ENCODE data around the gene ERCC4.

The ERCC4 gene

GRCh38 chr16:13919683-13920509 lies at the start of gene ERCC4 (continued):
- TF ChIP-seq ZBTB26 (tag by site-specific recombination; optimal IDR thresholded peaks at IDR 0.05): peak; percentile 73
- TF ChIP-seq ZNF23 (tag by site-specific recombination; IDR thresholded peaks at IDR 0.05; ENCODE audit: borderline replicate concordance): no peak
- no peak for TF ChIP-seq ZNF26 (tag by site-specific recombination; IDR thresholded peaks at IDR 0.05)
- TF ChIP-seq, protein P1, sequence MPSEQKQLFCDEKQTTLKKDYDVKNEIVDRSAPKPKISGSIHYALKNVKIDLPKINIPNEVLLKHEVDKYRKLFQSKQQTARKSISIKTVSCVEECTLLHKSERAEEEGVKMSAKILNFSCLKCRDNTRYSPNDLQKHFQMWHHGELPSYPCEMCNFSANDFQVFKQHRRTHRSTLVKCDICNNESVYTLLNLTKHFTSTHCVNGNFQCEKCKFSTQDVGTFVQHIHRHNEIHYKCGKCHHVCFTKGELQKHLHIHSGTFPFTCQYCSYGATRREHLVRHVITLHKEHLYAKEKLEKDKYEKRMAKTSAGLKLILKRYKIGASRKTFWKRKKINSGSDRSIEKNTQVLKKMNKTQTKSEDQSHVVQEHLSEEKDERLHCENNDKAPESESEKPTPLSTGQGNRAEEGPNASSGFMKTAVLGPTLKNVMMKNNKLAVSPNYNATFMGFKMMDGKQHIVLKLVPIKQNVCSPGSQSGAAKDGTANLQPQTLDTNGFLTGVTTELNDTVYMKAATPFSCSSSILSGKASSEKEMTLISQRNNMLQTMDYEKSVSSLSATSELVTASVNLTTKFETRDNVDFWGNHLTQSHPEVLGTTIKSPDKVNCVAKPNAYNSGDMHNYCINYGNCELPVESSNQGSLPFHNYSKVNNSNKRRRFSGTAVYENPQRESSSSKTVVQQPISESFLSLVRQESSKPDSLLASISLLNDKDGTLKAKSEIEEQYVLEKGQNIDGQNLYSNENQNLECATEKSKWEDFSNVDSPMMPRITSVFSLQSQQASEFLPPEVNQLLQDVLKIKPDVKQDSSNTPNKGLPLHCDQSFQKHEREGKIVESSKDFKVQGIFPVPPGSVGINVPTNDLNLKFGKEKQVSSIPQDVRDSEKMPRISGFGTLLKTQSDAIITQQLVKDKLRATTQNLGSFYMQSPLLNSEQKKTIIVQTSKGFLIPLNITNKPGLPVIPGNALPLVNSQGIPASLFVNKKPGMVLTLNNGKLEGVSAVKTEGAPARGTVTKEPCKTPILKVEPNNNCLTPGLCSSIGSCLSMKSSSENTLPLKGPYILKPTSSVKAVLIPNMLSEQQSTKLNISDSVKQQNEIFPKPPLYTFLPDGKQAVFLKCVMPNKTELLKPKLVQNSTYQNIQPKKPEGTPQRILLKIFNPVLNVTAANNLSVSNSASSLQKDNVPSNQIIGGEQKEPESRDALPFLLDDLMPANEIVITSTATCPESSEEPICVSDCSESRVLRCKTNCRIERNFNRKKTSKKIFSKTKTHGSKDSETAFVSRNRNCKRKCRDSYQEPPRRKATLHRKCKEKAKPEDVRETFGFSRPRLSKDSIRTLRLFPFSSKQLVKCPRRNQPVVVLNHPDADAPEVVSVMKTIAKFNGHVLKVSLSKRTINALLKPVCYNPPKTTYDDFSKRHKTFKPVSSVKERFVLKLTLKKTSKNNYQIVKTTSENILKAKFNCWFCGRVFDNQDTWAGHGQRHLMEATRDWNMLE (tag by site-specific recombination; conservative IDR thresholded peaks at IDR 0.05; ENCODE audit: low read depth): peak; percentile 74
- TF ChIP-seq KLF8 (tag by site-specific recombination; IDR thresholded peaks at IDR 0.05): no peak
- peak; percentile 68 for TF ChIP-seq ZNF843 (tag by site-specific recombination; IDR thresholded peaks at IDR 0.05)
- TF ChIP-seq ZBTB8A (tag by site-specific recombination; IDR thresholded peaks at IDR 0.05): no peak
- peak; percentile 54; the same call in 1 of the 2 replicates for TF ChIP-seq INSM2 (tag by site-specific recombination; IDR thresholded peaks at IDR 0.05)
- TF ChIP-seq CTCF (tag by site-specific recombination; IDR thresholded peaks at IDR 0.05): peak; percentile 92
- TF ChIP-seq, protein P2, sequence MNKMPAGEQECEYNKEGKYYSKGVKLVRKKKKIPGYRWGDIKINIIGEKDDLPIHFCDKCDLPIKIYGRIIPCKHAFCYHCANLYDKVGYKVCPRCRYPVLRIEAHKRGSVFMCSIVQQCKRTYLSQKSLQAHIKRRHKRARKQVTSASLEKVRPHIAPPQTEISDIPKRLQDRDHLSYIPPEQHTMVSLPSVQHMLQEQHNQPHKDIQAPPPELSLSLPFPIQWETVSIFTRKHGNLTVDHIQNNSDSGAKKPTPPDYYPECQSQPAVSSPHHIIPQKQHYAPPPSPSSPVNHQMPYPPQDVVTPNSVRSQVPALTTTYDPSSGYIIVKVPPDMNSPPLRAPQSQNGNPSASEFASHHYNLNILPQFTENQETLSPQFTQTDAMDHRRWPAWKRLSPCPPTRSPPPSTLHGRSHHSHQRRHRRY (tag by site-specific recombination; IDR thresholded peaks at IDR 0.05): no peak
- TF ChIP-seq ZNF600 (tag by site-specific recombination; IDR thresholded peaks at IDR 0.05): peak; percentile 55; the same call in 1 of the 2 replicates
- TF ChIP-seq KLF16 (tag by site-specific recombination; IDR thresholded peaks at IDR 0.05): peak; percentile 63; the same call in 1 of the 2 replicates
- TF ChIP-seq ZNF366 (tag by site-specific recombination; conservative IDR thresholded peaks at IDR 0.05): 0 out of 2 replicates have a peak, but pooled peaks have one; percentile 44
- TF ChIP-seq SP2 (tag by site-specific recombination; IDR thresholded peaks at IDR 0.05): peak; percentile 34; the same call in 1 of the 2 replicates
- 0 out of 2 replicates have a peak, but pooled peaks have one; percentile 17 for TF ChIP-seq ZNF76 (tag by site-specific recombination; IDR thresholded peaks at IDR 0.05; ENCODE audit: borderline replicate concordance, low read depth)
- no peak for TF ChIP-seq TRIM28 (IDR thresholded peaks at IDR 0.05; ENCODE audit: borderline replicate concordance, low read length)
- 0 out of 2 replicates have a peak, but pooled peaks have one; percentile 55 for TF ChIP-seq PRDM2 (tag by site-specific recombination; IDR thresholded peaks at IDR 0.05; ENCODE audit: borderline replicate concordance)
- no peak for TF ChIP-seq HOXC10 (CRISPR knock-in tag; IDR thresholded peaks at IDR 0.05)
- TF ChIP-seq SP7 (tag by site-specific recombination; IDR thresholded peaks at IDR 0.05): peak; percentile 13
